OCI-LY7 (cell line): ENCODE data around the gene KLHL24. TPM values are rescaled to one million over a fixed set of nuclear protein-coding genes. Genes with fewer than 3 reads are reported as not detected.
A peak's percentile ranks its signal among the peaks of the same experiment; 100 is the strongest.
"Not testable (repeated sequence)": the region's sequence is repeated elsewhere in the genome, so short reads cannot be mapped to it uniquely, and the experiment has no call there.

Experiments used
- BruUV-seq: library from RNA; stranded (reverse); fragments of 400-500 nt; replicated peaks from 2 replicates; lab custom pipeline; 2021; lab: Mats Ljungman, UMichigan
- CTCF ChIA-PET: fragments of 300-600 bp; sonication (Branson Sonifier 250); formaldehyde crosslinking; loops from one replicate; lab custom pipeline; 2022; ENCODE audit warnings: antibody characterized with exemption; ENCODE audit not compliant: unreplicated experiment; lab: Charles Lee
- POLR2A ChIA-PET: fragments of 300-600 bp; sonication (Branson Sonifier 250); formaldehyde crosslinking; loops from one replicate; lab custom pipeline; 2022; ENCODE audit warnings: antibody characterized with exemption; lab: Charles Lee
- DNase-seq: peaks from one replicate; pipeline ENCODE4 v3.0.0-alpha.2; 2015; ENCODE audit warnings: low spot score
- H2AFZ ChIP-seq: fragments of 200-600 bp; sonication (generic), shearing (Covaris generic); 2 replicates; pipeline ENCODE4 v1.6.1; 2014; ENCODE audit warnings: mild to moderate bottlenecking, antibody characterized with exemption, low read length, moderate library complexity
- H3K27ac ChIP-seq: fragments of 200-600 bp; sonication (generic); 2 replicates; pipeline ENCODE4 v1.5.1; 2014; ENCODE audit warnings: mixed run types, low read depth, mild to moderate bottlenecking, moderate library complexity, low read length, inconsistent platforms; ENCODE audit not compliant: poor library complexity, severe bottlenecking
- H3K36me3 ChIP-seq: fragments of 200-600 bp; sonication (generic); 2 replicates; pipeline ENCODE4 v1.6.1; 2014; ENCODE audit warnings: mild to moderate bottlenecking, antibody characterized with exemption, low read length, moderate library complexity, mixed read lengths; ENCODE audit not compliant: insufficient read depth
- H3K4me1 ChIP-seq: fragments of 200-600 bp; sonication (generic); 2 replicates; pipeline ENCODE4 v1.5.1; 2014; ENCODE audit warnings: mild to moderate bottlenecking, low read length; ENCODE audit not compliant: insufficient read depth, poor library complexity, severe bottlenecking
- H3K4me2 ChIP-seq: fragments of 200-600 bp; sonication (generic); 2 replicates; pipeline ENCODE4 v1.6.1; 2014; ENCODE audit warnings: mild to moderate bottlenecking, low read length
- H3K4me3 ChIP-seq: fragments of 200-600 bp; sonication (generic); 2 replicates; pipeline ENCODE4 v1.5.1; 2014; ENCODE audit warnings: mild to moderate bottlenecking, low read depth, low read length; ENCODE audit not compliant: poor library complexity, severe bottlenecking
- H3K79me2 ChIP-seq: fragments of 200-600 bp; sonication (generic); 2 replicates; pipeline ENCODE4 v1.6.1; 2016; ENCODE audit warnings: low read depth, mild to moderate bottlenecking, low read length, moderate library complexity, mixed read lengths; ENCODE audit not compliant: insufficient read depth
- H3K9me2 ChIP-seq: fragments of 200-600 bp; sonication (generic); 2 replicates; pipeline ENCODE4 v1.6.1; 2016; ENCODE audit warnings: mild to moderate bottlenecking, low read length, mixed read lengths; ENCODE audit not compliant: insufficient read depth
- H3K9me3 ChIP-seq: fragments of 200-600 bp; sonication (generic); 2 replicates; pipeline ENCODE4 v1.6.1; 2014; ENCODE audit warnings: mild to moderate bottlenecking, mixed run types, low read length, mixed read lengths
- H4K20me1 ChIP-seq: fragments of 200-600 bp; sonication (generic); 2 replicates; pipeline ENCODE4 v1.6.1; 2014; ENCODE audit warnings: mild to moderate bottlenecking, antibody characterized with exemption, low read length, moderate library complexity, mixed read lengths; ENCODE audit not compliant: insufficient read depth
- CTCF ChIP-seq: fragments of 200-600 bp; sonication (generic); conservative IDR thresholded peaks from 2 replicates; pipeline ENCODE4 v1.5.1; 2014; ENCODE audit warnings: mild to moderate bottlenecking, antibody characterized with exemption, low read length, moderate library complexity, mixed read lengths
- EZH2phosphoT487 ChIP-seq: fragments of 200-600 bp; sonication (generic); IDR thresholded peaks from 2 replicates; pipeline ENCODE4 v1.6.1; 2018; ENCODE audit warnings: low read depth, borderline replicate concordance, mild to moderate bottlenecking, mixed run types, antibody characterized with exemption, low read length, moderate library complexity, mixed read lengths
- intact Hi-C: fragments of 100-400 bp; cut with micrococcal nuclease; formaldehyde crosslinking; loops from one replicate; pipeline ENCODE4 v1.10.0; 2022; ENCODE audit not compliant: unreplicated experiment
- total RNA-seq, 2 experiments: library from RNA; depleted of rRNA in 1 of 2; stranded (reverse); fragments of >200 nt in 1 of 2; shearing (Covaris generic) in 1 of 2; gene quantifications; 2 replicates each; pipeline ENCODE4 v1.2.3, GENCODE V29; 2014 to 2022

The KLHL24 gene
- total RNA-seq, 2 experiments from 2014 or later, result 34.0 to 37.8 TPM

- Histone ChIP-seq H3K9me3 (peaks cover 36% of the 10 kb centered on the region), H2AFZ (peak overlapping the region; percentile 46; the same call in 1 of the 2 replicates), H3K36me3 (peaks cover 4% of the 10 kb centered on the region; the same call in 1 of the 2 replicates), H3K9me2 (no peaks in the 10 kb centered on the region), H3K4me3 (no peak overlapping the region), H4K20me1 (no peaks in the 10 kb centered on the region), H3K4me1 (peaks cover 58% of the 10 kb centered on the region), H3K27ac (peak overlapping the region; percentile 35), H3K4me2 (no peak overlapping the region), H3K79me2 (0 out of 2 replicates have a peak, but pooled peaks cover 4% of the 10 kb centered on the region)
- ChIA-PET CTCF (interaction anchor here (0.8 kb wide), 1 partner anchor 10 kb away, joined by 4 read pairs; no protein-coding TSS in a partner anchor), POLR2A (interaction anchor here (0.7 to 12.0 kb wide), 9 partner anchors 10 to 516 kb away, joined by 3 to 265 read pairs (median 4); partner anchors contain the start of genes KLHL24 and YEATS2)
- TF ChIP-seq EZH2phosphoT487 (no peak), CTCF (no peak)
- DNase-seq, result no peak
- intact Hi-C loops, result no loop called here
- BruUV-seq, result no TSS peak
Observed at GRCh38 chr3:183594636-183595035, 40.8 kb upstream of the KLHL24 start.

- H3K4me2 ChIP-seq, result no peak overlapping the region
- no peak overlapping the region for H3K27ac ChIP-seq
- no peaks in the 10 kb centered on the region for H3K79me2 ChIP-seq
- peaks cover 4% of the 10 kb centered on the region; the same call in 1 of the 2 replicates for H3K36me3 ChIP-seq
- H4K20me1 ChIP-seq, result no peaks in the 10 kb centered on the region
- peaks cover 25% of the 10 kb centered on the region for H3K4me1 ChIP-seq
- H3K9me3 ChIP-seq, result peaks cover 36% of the 10 kb centered on the region
- no peak overlapping the region for H2AFZ ChIP-seq
- POLR2A ChIA-PET, result interaction anchor here (0.9 kb wide), 1 partner anchor 12 kb away, joined by 4 read pairs; no protein-coding TSS in a partner anchor
- H3K9me2 ChIP-seq, result no peaks in the 10 kb centered on the region
- no TSS peak for BruUV-seq
- CTCF ChIA-PET, result no interaction called here
- intact Hi-C loops, result no loop called here
- H3K4me3 ChIP-seq, result no peak overlapping the region
- DNase-seq, result no peak
- TF ChIP-seq EZH2phosphoT487 (no peak), CTCF (no peak)
Observed at GRCh38 chr3:183597959-183598358, 37.5 kb upstream of the KLHL24 start.

GRCh38 chr3:183611326-183611725, 24.1 kb upstream of the KLHL24 start:
- POLR2A ChIA-PET, result not testable (repeated sequence)

More at GRCh38 chr3:183611326-183611725, 24.1 kb upstream of the KLHL24 start:
- H3K36me3 ChIP-seq, H3K4me2 ChIP-seq, H3K9me3 ChIP-seq, H3K4me1 ChIP-seq, H3K9me2 ChIP-seq, CTCF ChIA-PET, H3K4me3 ChIP-seq, BruUV-seq, H3K27ac ChIP-seq, H3K79me2 ChIP-seq, H2AFZ ChIP-seq, DNase-seq, H4K20me1 ChIP-seq, intact Hi-C loops: not testable (repeated sequence)
